GM12878 (cell line): Measurements from ENCODE around the gene YBX1. TPM values are rescaled to one million over a fixed set of nuclear protein-coding genes. Genes with fewer than 3 reads are reported as not detected.

ENCODE experiments used
- ATAC-seq: fragments of 200-7000 bp; cut with Tn5 transposase; 3 replicates; pipeline ENCODE4 v1.9.1; 2020; ENCODE audit warnings: mild to moderate bottlenecking, moderate library complexity
- BruUV-seq: library from RNA; stranded (reverse); fragments of 400-500 nt; replicated peaks from 2 replicates; lab custom pipeline; 2021; lab: Mats Ljungman, UMichigan
- CTCF ChIA-PET: fragments of 300-600 bp; sonication (Branson Sonifier 250); formaldehyde crosslinking; extraction: SDS; loops from one replicate; lab custom pipeline; 2021; ENCODE audit warnings: inconsistent platforms; lab: Yijun Ruan, JAX
- POLR2A ChIA-PET: fragments of 350-600 bp; formaldehyde crosslinking; extraction: SDS; loops from one replicate; lab custom pipeline; 2021; ENCODE audit warnings: inconsistent platforms; lab: Charles Lee
- RAD21 ChIA-PET: fragments of 300-600 bp; sonication (Branson Sonifier 250); formaldehyde crosslinking; loops from one replicate; lab custom pipeline; 2023; ENCODE audit warnings: antibody characterized with exemption; ENCODE audit not compliant: unreplicated experiment; lab: Charles Lee
- SMC1A ChIA-PET: fragments of 300-600 bp; sonication (Branson Sonifier 250); formaldehyde crosslinking; loops from one replicate; lab custom pipeline; 2023; ENCODE audit not compliant: unreplicated experiment, uncharacterized antibody; lab: Charles Lee
- DNase-seq: peaks from one replicate; pipeline ENCODE4 v3.0.0-alpha.2; 2011; ENCODE audit warnings: low read depth, low spot score
- FAIRE-seq: peaks from 3 replicates; lab custom pipeline; 2011; peaks lifted over from hg19 to GRCh38; lab: Jason Lieb, UNC
- H2AFZ ChIP-seq: 2 replicates; pipeline ENCODE4 v1.6.0; 2011; ENCODE audit warnings: low read depth, low read length, control low read depth; ENCODE audit not compliant: control insufficient read depth
- H3K27ac ChIP-seq: 2 replicates; pipeline ENCODE4 v1.5.1; 2011; ENCODE audit warnings: control low read depth; ENCODE audit not compliant: control insufficient read depth, insufficient read depth
- H3K27me3 ChIP-seq, 2 experiments: replicated peaks in 1 of 2; 2 replicates each; pipeline versions ENCODE4 v1.6.0 to v1.6.1; 2011; ENCODE audit warnings: low read length in 1 of 2; ENCODE audit not compliant: control insufficient read depth in 2 of 2, insufficient read depth in 2 of 2
- H3K36me3 ChIP-seq, 2 experiments: 2 replicates each; pipeline ENCODE4 v1.5.1; 2011; ENCODE audit warnings: low read length in 1 of 2; ENCODE audit not compliant: control insufficient read depth in 2 of 2, insufficient read depth in 2 of 2
- H3K4me1 ChIP-seq: 2 replicates; pipeline ENCODE4 v1.6.1; 2011; ENCODE audit warnings: mild to moderate bottlenecking, low read length, moderate library complexity, mixed read lengths; ENCODE audit not compliant: control insufficient read depth, insufficient read depth
- H3K4me2 ChIP-seq: 2 replicates; pipeline ENCODE4 v1.6.0; 2011; ENCODE audit warnings: control low read depth; ENCODE audit not compliant: control insufficient read depth, insufficient read depth
- H3K4me3 ChIP-seq: fragments of 200-600 bp; sonication (generic); 2 replicates; pipeline ENCODE4 v1.5.1; 2016
- H3K79me2 ChIP-seq: 2 replicates; pipeline ENCODE4 v1.6.0; 2011; ENCODE audit warnings: low read length; ENCODE audit not compliant: control insufficient read depth, insufficient read depth
- H3K9ac ChIP-seq: 2 replicates; pipeline ENCODE4 v1.8.0; 2011; ENCODE audit warnings: low read length, control low read depth, mixed read lengths; ENCODE audit not compliant: control insufficient read depth, insufficient read depth
- H3K9me3 ChIP-seq: replicated peaks from 3 replicates; pipeline ENCODE4 v1.5.1; 2011; ENCODE audit warnings: mild to moderate bottlenecking, low read length; ENCODE audit not compliant: control insufficient read depth, insufficient read depth
- H4K20me1 ChIP-seq: 2 replicates; pipeline ENCODE4 v1.6.0; 2011; ENCODE audit not compliant: control insufficient read depth, insufficient read depth
- ATF7 ChIP-seq: fragments of 450-650 bp; IDR thresholded peaks from 2 replicates; pipeline ENCODE4 v1.6.1; 2016; ENCODE audit warnings: low read depth, mild to moderate bottlenecking
- CBX5 ChIP-seq: sonication (generic); IDR thresholded peaks from 2 replicates; pipeline ENCODE4 v1.6.1; 2016; ENCODE audit warnings: low read depth, moderate library complexity, mild to moderate bottlenecking, inconsistent platforms
- CEBPB ChIP-seq, 2 experiments: fragments of 150-350 bp in 1 of 2; IDR thresholded peaks; 2 replicates each; pipeline ENCODE4 v1.6.1; 2012 to 2014; ENCODE audit warnings: low read depth in 2 of 2, low read length in 2 of 2, borderline replicate concordance in 1 of 2, inconsistent platforms in 1 of 2
- E2F4 ChIP-seq: IDR thresholded peaks from 2 replicates; pipeline ENCODE4 v1.6.1; 2012; ENCODE audit warnings: low read depth, low read length, improper control_type of control experiment
- EP300 ChIP-seq, 2 experiments: fragments of 150-350 bp in 1 of 2; IDR thresholded peaks; 2 replicates each; pipeline ENCODE4 v1.6.1; 2011 to 2012; ENCODE audit warnings: low read depth in 2 of 2, low read length in 2 of 2, borderline replicate concordance in 1 of 2, improper control_type of control experiment in 1 of 2, inconsistent platforms in 1 of 2; ENCODE audit not compliant: control insufficient read depth in 1 of 2
- HDGF ChIP-seq: fragments of 450-650 bp; IDR thresholded peaks from 2 replicates; pipeline ENCODE4 v1.6.1; 2016; ENCODE audit warnings: antibody characterized with exemption
- MYB ChIP-seq: fragments of 150-350 bp; IDR thresholded peaks from 2 replicates; pipeline ENCODE4 v1.6.1; 2014; ENCODE audit warnings: mild to moderate bottlenecking, low read depth, low read length, borderline replicate concordance
- PAX5 ChIP-seq: IDR thresholded peaks from 2 replicates; pipeline ENCODE4 v1.6.1; 2011; ENCODE audit warnings: low read depth, low read length, borderline replicate concordance
- PML ChIP-seq: IDR thresholded peaks from 2 replicates; pipeline ENCODE4 v1.6.1; 2012; ENCODE audit warnings: low read length, inconsistent platforms
- POLR2A ChIP-seq: IDR thresholded peaks from 2 replicates; pipeline ENCODE4 v1.6.1; 2011; ENCODE audit warnings: low read depth, mild to moderate bottlenecking, low read length
- SIN3A ChIP-seq: IDR thresholded peaks from 2 replicates; pipeline ENCODE4 v1.6.1; 2012; ENCODE audit warnings: low read depth, low read length, improper control_type of control experiment
- SMAD1 ChIP-seq: fragments of 450-650 bp; IDR thresholded peaks from 2 replicates; pipeline ENCODE4 v1.6.1; 2018; ENCODE audit warnings: mild to moderate bottlenecking, low read depth; ENCODE audit not compliant: partially characterized antibody
- WRNIP1 ChIP-seq: IDR thresholded peaks from 2 replicates; pipeline ENCODE4 v1.6.1; 2011; ENCODE audit warnings: low read depth, low read length, improper control_type of control experiment, borderline replicate concordance
- YY1 ChIP-seq: IDR thresholded peaks from 2 replicates; pipeline ENCODE4 v1.6.1; 2011; ENCODE audit warnings: low read depth, mild to moderate bottlenecking, low read length
- WGBS: methylation state at CpG from one replicate; pipeline ENCODE4 v1.1.6; 2016; ENCODE audit warnings: low lambda C conversion rate; ENCODE audit not compliant: insufficient replicate concordance, insufficient coverage; ENCODE audit errors: missing lambda C conversion rate; 5-methylcytosine and 5-hydroxymethylcytosine counted together
- in situ Hi-C: fragments of 300-500 bp; cut with MboI; formaldehyde crosslinking; loops from 9 replicates; pipeline ENCODE4 v1.14.3; 2018; ENCODE audit warnings: mixed read lengths
- intact Hi-C: fragments of 100-400 bp; cut with micrococcal nuclease; formaldehyde crosslinking; loops from one replicate; pipeline ENCODE4 v1.14.2; 2022; ENCODE audit not compliant: unreplicated experiment
- polyA plus RNA-seq, 11 experiments: library from polyadenylated mRNA; depleted of rRNA in 4 of 11; unstranded in 6 of 11; stranded (reverse) in 5 of 11; fragments of >200 nt; fragmentation: Nextera tagmentation in 4 of 11; fragmentation: Illumina TruSeq in 1 of 11; extraction: Ambion mirVana in 4 of 11; extraction: Trizol in 1 of 11; gene quantifications; 1 replicate in 1 of 11; 2 replicates in 10 of 11; pipeline versions ENCODE4 v1.2.1 to v1.2.3, GENCODE V29; 2011 to 2016; ENCODE audit warnings: inconsistent platforms in 2 of 11, missing spikeins in 2 of 11, low read depth in 1 of 11
- total RNA-seq, 4 experiments: library from RNA; depleted of rRNA in 3 of 4; stranded (reverse); fragments of >200 nt in 3 of 4; fragmentation: Illumina TruSeq in 1 of 4; extraction: Trizol in 1 of 4; gene quantifications; 2 replicates each; pipeline versions ENCODE4 v1.2.1 to v1.2.3, GENCODE V29; 2013 to 2021
- TF ChIP-seq, protein P1 (sequence below): IDR thresholded peaks from 2 replicates; pipeline ENCODE4 v1.6.1; 2011; ENCODE audit warnings: borderline replicate concordance, low read depth, mild to moderate bottlenecking, moderate library complexity, mixed read lengths, low read length; ENCODE audit not compliant: insufficient read depth; ENCODE audit errors: extremely low read length

The YBX1 gene
- total and polyA plus RNA-seq, 10 of the 15 experiments (the other 5 are each of a cell fraction or from before 2014, with no cell fraction given) = 355 to 1,353 (median 858) TPM

- H3K9ac ChIP-seq = no peak overlapping the region
- in situ Hi-C loops (loop anchor here (10.0 kb wide), 1 partner anchor 140 kb away; no protein-coding TSS in a partner anchor), intact Hi-C loops (no loop called here)
- BruUV-seq = no TSS peak
- POLR2A ChIA-PET = no interaction called here
- SMC1A ChIA-PET = no interaction called here
- H3K4me3 ChIP-seq = no peak overlapping the region
- no peaks in the 10 kb centered on the region for H3K27me3 ChIP-seq
- no peak overlapping the region for H3K27ac ChIP-seq
- DNase-seq (no peak), ATAC-seq (no peak), FAIRE-seq (no peak)
- no peaks in the 10 kb centered on the region for H3K36me3 ChIP-seq
- H3K79me2 ChIP-seq = no peaks in the 10 kb centered on the region
- no peaks in the 10 kb centered on the region for H4K20me1 ChIP-seq
- 29% methylated on average over 7 of the region's 7 CpGs for WGBS
- RAD21 ChIA-PET = no interaction called here
- CTCF ChIA-PET = no interaction called here
- no peak overlapping the region for H3K4me2 ChIP-seq
- H2AFZ ChIP-seq = no peak overlapping the region
- no peak for TF ChIP-seq PAX5
- no peak for TF ChIP-seq ATF7
- no peak for TF ChIP-seq EP300 (IDR thresholded peaks at IDR 0.05; ENCODE audit: borderline replicate concordance in 1 of 2, control insufficient read depth in 1 of 2, low read depth in 2 of 2, low read length in 2 of 2)
- TF ChIP-seq MYB = no peak
- TF ChIP-seq WRNIP1 = no peak
- no peak for TF ChIP-seq PML
- TF ChIP-seq CEBPB (IDR thresholded peaks at IDR 0.05; ENCODE audit: borderline replicate concordance in 1 of 2, low read depth in 2 of 2, low read length in 2 of 2) = no peak
- no peak for TF ChIP-seq E2F4
- TF ChIP-seq POLR2A = no peak
- no peak for TF ChIP-seq CBX5
- no peak for TF ChIP-seq SIN3A
- no peak for TF ChIP-seq SMAD1
- TF ChIP-seq, protein P1, sequence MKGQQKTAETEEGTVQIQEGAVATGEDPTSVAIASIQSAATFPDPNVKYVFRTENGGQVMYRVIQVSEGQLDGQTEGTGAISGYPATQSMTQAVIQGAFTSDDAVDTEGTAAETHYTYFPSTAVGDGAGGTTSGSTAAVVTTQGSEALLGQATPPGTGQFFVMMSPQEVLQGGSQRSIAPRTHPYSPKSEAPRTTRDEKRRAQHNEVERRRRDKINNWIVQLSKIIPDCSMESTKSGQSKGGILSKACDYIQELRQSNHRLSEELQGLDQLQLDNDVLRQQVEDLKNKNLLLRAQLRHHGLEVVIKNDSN = no peak
- TF ChIP-seq YY1 = no peak
- no peak for TF ChIP-seq HDGF
- no peaks in the 10 kb centered on the region for H3K9me3 ChIP-seq
- H3K4me1 ChIP-seq = peaks cover 11% of the 10 kb centered on the region
These were observed 52.2 kb downstream of the YBX1 start for GRCh38 chr1:42734201-42735035.
